ENCODE results near the gene DDX56.

- no peak for TF ChIP-seq CTCF (IDR thresholded peaks at IDR 0.05)
- TF ChIP-seq POLR2A (IDR thresholded peaks at IDR 0.05) = no peak
- TF ChIP-seq POLR2AphosphoS5 (IDR thresholded peaks at IDR 0.05) = no peak
Observed at GRCh38 chr7:44569959-44570358, 3.7 kb downstream of the DDX56 start.

Data from prostate gland (tissue), 2 donors.